Skin epidermis (tissue), 12 donors: ENCODE results near the gene CELF5.

Experiments used
- H3K27ac ChIP-seq, 21 experiments: fragments of 200-600 bp; sonication (generic) in 11 of 21; one replicate each; pipeline ENCODE4 v1.5.0; 2020; ENCODE audit warnings: mild to moderate bottlenecking in 3 of 21, inconsistent platforms in 2 of 21, moderate library complexity in 2 of 21
- H3K4me3 ChIP-seq, 7 experiments: fragments of 200-600 bp; sonication (generic) in 2 of 7; one replicate each; pipeline ENCODE4 v1.5.0; 2020; ENCODE audit warnings: inconsistent platforms in 2 of 7, mild to moderate bottlenecking in 2 of 7, moderate library complexity in 1 of 7

The CELF5 gene

DNA sequence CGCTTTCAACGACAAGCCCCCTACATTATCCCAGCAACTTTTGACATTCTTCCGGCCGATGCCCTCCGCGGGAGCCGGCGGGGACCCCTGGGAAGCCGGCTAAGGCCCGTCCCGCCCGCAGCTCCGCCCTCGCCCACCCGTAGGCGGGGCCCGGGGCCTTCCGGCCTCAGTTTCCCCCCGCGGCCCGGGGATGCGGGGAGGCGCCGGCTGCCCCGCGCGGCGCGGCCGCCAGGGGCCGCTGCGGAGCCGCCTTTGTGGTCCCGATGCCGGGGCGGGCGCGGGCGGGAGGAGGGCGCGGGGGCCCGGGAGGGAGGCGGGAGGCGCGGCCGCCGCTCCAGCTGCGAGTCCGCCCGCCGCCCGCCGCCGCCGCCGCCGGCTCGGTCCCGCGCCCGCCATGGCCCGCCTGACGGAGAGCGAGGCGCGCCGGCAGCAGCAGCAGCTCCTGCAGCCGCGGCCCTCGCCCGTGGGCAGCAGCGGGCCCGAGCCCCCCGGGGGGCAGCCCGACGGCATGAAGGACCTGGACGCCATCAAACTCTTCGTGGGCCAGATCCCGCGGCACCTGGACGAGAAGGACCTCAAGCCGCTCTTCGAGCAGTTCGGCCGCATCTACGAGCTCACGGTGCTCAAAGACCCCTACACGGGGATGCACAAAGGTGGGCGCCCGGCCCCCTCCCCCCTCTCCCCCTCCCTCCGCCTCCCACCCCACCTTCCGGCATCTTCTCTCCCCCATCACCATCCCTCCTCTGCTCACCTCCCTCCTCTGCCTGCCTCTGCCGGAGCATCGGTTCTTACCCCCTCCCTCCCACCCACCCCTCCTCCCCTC is at the start of gene CELF5:
CELF5 (plus strand) TSS at position 316 of the 823 bp plus-strand sequence; CDS start at position 395, 79 bp downstream.
- peak within 1 kb of the TSS in 1 of 7 experiments; percentile 19 for H3K4me3 ChIP-seq

DNA sequence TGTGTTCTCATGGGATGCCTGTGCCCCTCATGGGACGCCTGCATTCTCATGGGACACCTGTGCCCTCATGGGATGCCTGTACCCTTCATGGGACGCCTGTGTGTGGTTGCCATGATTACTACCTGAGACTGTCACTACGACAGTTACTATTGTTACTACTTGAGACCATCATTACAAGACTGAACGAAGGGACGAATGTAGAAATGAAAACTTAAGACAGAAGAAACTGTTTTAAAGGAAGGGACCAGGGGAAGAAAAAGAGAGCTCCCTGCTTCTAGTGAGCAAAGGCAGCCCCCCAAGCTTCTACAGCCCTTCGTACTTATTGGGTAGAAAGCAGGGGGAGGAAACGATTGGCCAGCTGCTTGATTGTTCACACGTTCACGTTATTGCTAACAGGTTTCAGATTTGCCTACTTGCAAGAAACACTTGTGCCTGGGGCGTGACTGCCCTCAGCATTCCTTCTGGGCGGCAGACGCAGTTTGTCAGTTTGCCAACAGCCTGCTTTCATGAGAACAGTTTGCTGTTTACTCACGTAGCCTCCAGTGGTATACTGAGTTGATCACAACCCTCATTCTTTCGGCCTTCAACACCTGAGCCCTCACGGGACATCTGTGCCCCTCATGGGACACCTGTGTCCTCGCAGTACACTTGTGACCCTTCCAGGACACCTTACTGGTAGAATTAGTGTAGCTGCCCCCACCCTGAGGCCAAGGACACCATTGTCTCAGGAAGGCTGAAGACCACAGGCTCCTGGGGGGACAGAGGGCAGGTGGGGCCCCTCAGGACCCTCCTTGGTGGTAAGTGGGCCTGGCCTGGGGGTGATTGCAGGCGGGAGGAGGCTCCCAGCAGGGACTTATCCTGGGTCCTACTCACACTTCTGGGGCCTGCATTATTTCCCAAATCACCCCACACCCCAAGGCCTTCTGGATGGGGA is 48.4 kb upstream of the CELF5 start:
- peak overlapping the region in 19 of 21 experiments; percentile 9 to 85 (median 62) for H3K27ac ChIP-seq
- no peak overlapping the region for H3K4me3 ChIP-seq

More for the DNA sequence above, at the start of gene CELF5:
- H3K27ac ChIP-seq, result no peak within 1 kb of the TSS

DNA sequence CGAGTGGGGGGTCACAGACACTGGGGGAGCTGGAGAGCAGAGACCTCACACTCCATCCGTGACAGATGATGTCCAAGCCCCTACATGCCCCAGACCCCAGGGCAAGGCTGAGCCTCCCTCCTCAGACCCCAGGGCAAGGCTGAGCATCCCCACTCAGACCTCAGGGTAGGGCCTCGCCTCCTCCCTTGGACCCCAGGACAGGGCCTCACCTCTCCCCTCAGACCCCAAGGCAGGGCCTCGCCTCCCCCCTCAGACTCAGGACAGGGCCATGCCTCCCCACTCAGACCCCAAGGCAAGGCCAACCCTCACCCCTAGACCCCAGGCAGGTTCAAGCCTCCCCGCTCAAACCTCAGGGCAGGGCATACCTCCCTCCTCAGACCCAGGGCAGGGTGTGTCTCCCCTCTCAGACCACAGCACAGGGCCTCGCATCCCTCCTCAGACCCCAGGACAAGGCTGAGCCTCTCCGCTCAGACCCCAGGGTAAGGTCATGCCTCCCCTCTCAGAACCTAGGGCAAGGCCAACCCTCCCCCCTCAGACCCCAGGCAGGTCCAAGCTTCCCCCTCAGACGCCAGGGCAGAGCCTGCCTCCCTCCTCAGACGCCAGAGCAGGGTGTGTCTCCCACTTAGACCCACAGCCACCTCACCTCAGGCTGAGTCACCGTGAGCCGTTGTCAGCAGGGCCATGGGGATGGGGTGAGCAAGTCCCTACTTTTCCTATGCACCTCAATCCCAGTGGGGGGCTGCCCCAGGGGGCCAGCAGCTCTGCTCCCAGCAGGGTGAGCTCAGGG is 47.6 kb upstream of the CELF5 start:
- peak overlapping the region in 19 of 21 experiments; percentile 9 to 85 (median 62) for H3K27ac ChIP-seq
- H3K4me3 ChIP-seq, result no peak overlapping the region

DNA sequence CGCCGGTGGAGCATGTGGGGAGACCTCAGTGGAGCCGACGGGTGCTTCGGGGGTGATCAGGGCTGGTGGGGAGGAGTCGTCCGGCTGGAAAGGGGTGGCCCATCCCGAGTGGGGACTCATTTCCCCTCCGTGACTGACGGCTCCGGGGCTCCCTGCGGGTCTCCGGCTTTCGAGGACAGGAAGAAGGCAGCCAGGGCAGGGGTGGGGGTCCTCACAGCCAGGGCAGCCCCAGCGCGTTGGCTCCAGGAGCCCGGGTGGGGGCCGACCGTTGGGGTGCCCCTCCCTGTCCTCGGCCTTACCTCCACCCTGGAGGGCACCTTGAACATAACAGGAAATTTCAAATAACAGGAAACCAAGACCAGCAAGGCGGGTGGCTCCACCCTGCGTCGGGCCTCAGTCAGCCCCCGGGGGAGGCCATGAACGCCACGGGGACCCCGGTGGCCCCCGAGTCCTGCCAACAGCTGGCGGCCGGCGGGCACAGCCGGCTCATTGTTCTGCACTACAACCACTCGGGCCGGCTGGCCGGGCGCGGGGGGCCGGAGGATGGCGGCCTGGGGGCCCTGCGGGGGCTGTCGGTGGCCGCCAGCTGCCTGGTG is 46.0 kb upstream of the CELF5 start, which contains the start of gene S1PR4:
S1PR4 (plus strand) TSS at position 393 of the 596 bp plus-strand sequence; CDS start at position 417, 24 bp downstream.
- Histone ChIP-seq H3K27ac (peak within 1 kb of the TSS in 20 of 21 experiments; percentile 54 to 98 (median 82)), H3K4me3 (peak within 1 kb of the TSS; percentile 26 to 42 (median 35))

DNA sequence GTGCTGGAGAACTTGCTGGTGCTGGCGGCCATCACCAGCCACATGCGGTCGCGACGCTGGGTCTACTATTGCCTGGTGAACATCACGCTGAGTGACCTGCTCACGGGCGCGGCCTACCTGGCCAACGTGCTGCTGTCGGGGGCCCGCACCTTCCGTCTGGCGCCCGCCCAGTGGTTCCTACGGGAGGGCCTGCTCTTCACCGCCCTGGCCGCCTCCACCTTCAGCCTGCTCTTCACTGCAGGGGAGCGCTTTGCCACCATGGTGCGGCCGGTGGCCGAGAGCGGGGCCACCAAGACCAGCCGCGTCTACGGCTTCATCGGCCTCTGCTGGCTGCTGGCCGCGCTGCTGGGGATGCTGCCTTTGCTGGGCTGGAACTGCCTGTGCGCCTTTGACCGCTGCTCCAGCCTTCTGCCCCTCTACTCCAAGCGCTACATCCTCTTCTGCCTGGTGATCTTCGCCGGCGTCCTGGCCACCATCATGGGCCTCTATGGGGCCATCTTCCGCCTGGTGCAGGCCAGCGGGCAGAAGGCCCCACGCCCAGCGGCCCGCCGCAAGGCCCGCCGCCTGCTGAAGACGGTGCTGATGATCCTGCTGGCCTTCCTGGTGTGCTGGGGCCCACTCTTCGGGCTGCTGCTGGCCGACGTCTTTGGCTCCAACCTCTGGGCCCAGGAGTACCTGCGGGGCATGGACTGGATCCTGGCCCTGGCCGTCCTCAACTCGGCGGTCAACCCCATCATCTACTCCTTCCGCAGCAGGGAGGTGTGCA is 45.3 kb upstream of the CELF5 start:
- H3K27ac ChIP-seq, result peak overlapping the region in 20 of 21 experiments; percentile 54 to 98 (median 82)
- peak overlapping the region; percentile 26 to 42 (median 35) for H3K4me3 ChIP-seq

DNA sequence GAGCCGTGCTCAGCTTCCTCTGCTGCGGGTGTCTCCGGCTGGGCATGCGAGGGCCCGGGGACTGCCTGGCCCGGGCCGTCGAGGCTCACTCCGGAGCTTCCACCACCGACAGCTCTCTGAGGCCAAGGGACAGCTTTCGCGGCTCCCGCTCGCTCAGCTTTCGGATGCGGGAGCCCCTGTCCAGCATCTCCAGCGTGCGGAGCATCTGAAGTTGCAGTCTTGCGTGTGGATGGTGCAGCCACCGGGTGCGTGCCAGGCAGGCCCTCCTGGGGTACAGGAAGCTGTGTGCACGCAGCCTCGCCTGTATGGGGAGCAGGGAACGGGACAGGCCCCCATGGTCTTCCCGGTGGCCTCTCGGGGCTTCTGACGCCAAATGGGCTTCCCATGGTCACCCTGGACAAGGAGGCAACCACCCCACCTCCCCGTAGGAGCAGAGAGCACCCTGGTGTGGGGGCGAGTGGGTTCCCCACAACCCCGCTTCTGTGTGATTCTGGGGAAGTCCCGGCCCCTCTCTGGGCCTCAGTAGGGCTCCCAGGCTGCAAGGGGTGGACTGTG is 44.6 kb upstream of the CELF5 start:
- H3K4me3 ChIP-seq, result peak overlapping the region; percentile 26 to 42 (median 35)
- peak overlapping the region in 20 of 21 experiments; percentile 24 to 98 (median 82) for H3K27ac ChIP-seq

DNA sequence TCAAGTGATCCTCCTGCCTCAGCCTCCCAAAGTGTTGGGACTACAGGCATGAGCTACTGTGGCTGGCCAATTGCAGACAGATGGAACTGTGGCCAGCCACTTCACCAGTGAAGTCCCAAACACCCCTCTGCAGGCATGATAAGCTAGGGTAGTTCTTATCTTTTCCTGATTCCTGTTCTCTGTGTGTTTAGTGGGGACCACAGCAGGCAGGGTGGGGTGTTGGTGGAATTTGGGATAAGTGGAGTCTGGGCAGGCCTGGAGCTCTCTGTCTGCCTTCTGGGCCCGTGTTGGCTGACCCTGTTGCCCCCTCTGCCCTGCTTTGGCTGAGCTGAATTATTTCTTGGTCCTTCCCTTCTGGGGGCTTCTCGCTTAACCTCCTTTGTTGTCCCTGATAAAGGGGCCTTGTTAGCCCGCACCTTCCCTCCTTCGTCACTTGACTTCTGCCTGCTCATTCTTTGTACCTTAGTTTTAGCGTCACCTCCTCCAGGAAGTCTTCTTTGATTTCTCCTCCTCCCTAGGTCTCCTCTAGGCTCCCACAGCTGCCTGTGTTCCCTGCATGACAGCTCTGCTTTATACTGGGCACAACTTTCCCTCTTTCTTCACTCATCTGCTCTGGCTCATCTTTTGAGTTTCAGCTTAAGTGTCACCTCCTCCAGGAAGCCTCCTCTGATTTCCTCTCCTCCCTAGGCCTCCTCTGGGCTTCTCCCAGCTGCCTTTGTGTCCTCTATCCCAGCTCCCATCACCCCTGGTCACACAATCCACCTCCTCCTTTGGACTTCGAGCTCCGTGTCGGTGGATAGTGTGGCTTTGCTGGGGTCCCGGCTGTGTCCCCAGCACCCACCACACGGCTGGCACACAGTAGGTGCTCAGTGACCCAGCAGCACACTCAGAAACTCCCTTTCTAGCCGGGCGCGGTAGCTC is 40.5 kb upstream of the CELF5 start:
- Histone ChIP-seq H3K27ac (peak overlapping the region in 2 of 21 experiments; percentile 10 to 24), H3K4me3 (no peak overlapping the region)

DNA sequence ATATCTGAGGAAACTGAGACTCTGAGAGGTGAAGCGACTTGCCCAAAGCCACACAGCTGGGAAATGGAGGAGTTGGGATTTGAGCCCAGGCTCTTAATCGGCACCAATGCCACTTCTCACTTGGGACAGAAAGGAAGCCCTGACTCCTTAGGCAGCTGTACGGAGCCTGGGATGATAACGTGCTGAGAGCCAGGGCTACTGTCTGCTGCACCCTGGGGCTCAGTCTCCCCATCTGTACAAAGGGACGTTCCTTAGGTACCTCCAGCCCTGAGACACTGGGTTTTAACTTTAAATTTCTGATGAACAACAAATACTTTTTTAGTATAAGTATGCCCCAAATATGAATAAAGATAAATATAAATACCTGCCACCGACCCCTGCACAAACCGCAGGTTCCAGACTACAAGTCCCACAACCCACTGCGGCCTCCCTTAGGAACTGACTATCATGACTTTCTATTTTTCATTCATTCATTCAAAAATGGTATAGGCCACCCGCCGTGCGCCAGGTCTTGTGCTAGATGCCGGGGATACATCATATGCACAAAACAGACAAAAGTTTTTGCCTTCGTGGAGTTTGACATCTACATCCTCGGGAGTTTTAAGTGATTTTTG is 39.5 kb upstream of the CELF5 start:
- Histone ChIP-seq H3K27ac (peak overlapping the region in 11 of 21 experiments; percentile 14 to 93 (median 83)), H3K4me3 (peak overlapping the region; percentile 73 to 99 (median 95))

DNA sequence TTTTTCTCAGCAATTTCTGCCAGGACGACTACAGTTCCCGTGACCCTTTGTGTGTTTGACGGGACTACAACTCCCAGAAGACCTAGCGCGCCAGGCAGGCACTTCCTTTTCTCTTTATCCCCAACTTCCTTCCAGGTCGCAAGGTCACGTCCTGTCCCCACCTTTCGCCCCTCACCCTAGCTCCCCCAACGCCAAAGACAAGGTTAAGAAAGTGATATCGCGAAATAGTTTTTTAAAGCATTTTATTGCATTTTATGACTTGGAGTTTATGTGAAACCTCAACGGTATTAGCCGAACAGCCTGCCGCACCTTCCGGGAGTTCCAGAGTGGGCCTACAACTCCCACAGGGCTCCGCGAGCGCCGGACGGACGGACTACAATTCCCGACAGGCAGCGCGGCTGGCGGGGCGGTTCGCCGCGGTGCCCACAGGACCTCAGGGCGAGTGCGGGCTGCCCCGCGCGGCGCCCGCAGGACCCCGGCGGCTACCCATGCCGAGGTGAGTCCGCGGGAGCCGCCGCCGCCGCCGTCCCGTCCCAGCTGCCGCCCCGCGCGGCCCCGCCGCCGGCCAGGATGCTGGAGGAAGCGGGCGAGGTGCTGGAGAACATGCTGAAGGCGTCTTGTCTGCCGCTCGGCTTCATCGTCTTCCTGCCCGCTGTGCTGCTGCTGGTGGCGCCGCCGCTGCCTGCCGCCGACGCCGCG is 38.9 kb upstream of the CELF5 start, which contains the start of gene NCLN:
NCLN (plus strand) TSS at position 470 of the 699 bp plus-strand sequence; CDS start at position 571, 101 bp downstream.
- Histone ChIP-seq H3K4me3 (peak within 1 kb of the TSS; percentile 73 to 99 (median 95)), H3K27ac (peak within 1 kb of the TSS; percentile 8 to 93 (median 85))

DNA sequence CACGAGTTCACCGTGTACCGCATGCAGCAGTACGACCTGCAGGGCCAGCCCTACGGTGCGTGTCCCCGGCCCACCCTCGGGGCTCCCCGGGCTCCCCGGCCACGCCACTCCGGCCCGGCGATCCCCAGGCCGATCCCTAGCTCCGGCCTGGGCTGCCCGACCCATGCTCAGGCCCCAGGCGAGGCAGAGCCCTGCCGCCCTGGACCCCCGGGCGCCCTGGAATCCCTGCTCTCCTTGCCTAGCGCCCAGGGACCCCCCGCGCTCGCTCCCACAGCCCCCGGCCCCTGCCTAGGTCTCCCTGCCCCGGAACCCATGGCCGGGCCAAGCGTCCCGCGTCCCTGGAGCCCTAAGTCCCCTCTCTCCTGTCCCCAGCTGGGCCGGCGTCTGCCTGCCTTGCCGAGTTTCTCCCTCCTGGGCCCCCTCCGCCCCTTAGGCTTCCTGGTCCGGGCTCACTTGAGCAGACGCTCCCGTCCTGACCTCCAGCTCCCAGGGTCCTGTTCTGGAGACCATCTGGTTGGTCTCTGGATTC is 38.2 kb upstream of the CELF5 start:
- peak overlapping the region; percentile 8 to 93 (median 85) for H3K27ac ChIP-seq
- H3K4me3 ChIP-seq, result peak overlapping the region; percentile 73 to 99 (median 95)

DNA sequence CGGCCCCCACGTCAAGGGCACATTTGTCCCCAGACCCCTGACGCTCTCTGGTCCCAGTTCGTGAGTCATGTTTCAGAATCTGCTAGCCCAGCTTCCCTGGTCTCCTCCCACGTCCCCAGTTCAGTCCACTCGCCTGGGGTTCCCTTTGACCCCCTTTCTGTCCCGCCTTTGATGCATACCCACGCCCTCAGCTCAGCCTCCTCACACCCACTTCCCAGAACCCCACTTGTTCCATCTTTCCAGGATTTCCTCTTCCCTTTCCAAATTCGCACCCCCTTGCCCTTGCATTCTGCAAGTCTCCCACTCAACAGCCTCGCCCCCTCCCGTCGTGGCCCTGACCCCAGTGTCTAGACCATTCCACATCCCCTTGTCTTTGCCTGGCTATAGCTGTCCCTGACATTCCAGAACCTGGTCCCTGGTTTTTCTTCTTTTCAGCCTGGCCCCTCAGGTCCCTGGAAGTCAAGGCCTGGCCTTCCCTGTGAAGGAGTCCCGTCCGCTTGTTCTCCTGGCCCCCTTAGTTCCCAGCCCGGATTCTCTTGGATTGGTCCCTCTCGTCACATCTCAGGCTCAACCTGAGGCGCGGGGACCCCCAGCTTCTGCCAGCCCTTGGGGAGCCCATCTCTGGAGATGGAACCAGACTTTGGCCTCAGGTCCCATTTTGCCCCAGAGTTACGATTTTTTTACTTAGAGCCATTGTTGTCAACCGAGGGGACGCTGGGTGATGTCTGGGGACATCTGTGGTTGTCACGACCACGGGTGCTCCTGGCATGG is 37.4 kb upstream of the CELF5 start:
- peak overlapping the region in 13 of 21 experiments; percentile 76 to 93 (median 88) for H3K27ac ChIP-seq

DNA sequence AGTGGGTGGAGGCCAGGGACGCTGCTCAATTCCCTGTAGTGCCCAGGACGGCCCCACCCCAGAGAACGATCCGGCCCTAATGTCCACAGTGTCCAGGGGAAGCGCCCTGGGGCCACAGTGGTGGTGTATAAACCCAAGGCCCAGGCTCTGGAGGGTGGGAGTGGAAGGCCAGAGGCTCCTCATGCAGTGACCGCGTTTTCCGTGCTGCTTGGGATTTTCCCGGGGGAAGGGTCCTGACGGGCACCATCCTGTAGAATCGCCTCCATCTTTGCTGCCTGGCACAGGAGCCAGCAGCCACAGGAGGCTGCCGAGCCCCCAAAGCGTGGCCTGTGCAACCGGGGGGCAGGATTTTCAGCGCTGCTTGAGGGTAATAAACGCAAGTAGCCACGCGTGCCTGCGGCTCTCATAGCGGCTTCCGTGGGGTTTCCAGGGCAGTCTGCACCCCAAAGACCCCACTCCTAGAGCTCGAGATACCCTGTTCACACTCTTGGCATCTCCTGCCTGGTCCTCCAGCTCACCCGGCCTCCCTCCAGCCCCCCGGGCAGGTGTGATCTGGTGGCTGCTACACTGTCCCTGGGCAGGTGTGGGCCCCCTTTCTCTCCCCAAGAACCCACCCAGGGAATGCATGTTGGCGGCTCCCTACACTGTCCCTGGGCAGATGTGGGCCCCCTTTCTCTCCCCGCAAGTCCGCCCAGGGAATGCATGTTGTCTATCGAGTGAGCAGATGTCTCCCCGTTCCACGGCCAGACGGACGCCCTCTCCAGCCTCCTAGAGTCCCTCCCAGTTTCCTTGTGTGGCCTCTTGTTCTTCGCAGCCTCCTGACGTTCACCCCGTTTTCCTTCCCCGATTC is 36.6 kb upstream of the CELF5 start:
- Histone ChIP-seq H3K27ac (no peak overlapping the region), H3K4me3 (no peak overlapping the region)

More for the DNA sequence above, 37.4 kb upstream of the CELF5 start:
- H3K4me3 ChIP-seq, result peak overlapping the region; percentile 73 to 99 (median 95)
